GM21515 (cell line): Measurements from ENCODE around the gene NEIL1.
"Not testable (repeated sequence)": the region's sequence is repeated elsewhere in the genome, so short reads cannot be mapped to it uniquely, and the experiment has no call there.

Experiments used
- ATAC-seq: cut with Tn5 transposase; IDR thresholded peaks from one replicate; pipeline ENCODE4 v1.9.1; 2021; ENCODE audit not compliant: unreplicated experiment

Gene NEIL1

DNA sequence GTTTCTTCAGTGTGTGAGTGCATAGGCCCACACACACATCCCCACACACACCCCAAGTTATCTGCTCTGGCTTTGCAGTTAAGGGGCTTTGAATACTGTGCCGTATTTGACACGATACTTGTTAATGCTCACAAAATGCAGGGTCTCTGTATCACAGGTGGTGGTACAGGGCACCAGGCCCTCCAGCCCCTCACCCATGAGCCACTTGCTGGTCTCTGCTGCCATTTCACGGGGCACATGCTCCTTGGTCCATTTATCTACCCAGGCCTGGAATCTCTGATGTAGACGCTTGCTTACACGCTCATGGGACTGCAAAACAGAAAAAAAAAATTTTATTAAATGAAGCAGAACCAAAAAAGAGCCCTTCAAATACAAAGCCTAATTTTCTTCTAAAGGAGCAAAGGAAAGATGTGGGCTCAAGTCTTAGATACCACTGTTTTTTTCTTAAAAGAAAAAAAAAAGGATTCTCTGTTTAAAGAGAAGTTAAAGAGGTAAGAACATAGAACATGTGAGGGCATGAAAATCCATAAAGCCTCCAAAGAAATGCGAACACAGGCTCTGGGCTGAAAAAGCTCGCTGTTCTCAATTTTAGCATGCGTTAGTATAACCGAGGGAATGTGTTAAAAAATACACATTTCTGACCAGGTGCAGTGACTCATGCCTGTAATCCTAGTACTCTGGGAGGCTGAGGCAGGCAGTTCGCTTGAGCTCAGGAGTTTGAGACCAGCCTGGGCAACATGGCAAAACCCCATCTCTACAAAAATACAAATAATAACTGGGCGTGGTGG is 25.3 kb downstream of the NEIL1 start:
- no peak for ATAC-seq

- no peak for ATAC-seq
Measured at GRCh38 chr15:75380773-75381172, 33.9 kb downstream of the NEIL1 start.

DNA sequence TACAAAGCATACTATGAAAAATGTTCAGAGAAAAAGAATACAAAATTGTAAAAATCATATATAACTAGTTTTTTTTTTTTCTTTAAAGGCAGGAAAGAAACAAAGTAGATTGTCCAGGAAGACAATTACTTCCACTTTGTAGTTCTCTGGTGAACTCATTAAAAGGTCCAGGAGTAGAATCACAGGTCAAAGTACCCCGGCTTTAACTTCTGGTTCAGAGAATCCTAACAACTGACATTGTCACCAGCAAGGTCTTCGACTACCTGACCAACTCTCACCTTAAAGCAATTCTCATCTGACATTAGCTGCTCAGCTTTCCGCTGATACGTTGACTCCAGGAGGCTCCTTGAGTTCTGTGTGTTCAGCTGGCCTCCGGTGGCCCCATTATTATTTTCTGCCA is 37.1 kb downstream of the NEIL1 start:
- ATAC-seq: not testable (repeated sequence)

DNA sequence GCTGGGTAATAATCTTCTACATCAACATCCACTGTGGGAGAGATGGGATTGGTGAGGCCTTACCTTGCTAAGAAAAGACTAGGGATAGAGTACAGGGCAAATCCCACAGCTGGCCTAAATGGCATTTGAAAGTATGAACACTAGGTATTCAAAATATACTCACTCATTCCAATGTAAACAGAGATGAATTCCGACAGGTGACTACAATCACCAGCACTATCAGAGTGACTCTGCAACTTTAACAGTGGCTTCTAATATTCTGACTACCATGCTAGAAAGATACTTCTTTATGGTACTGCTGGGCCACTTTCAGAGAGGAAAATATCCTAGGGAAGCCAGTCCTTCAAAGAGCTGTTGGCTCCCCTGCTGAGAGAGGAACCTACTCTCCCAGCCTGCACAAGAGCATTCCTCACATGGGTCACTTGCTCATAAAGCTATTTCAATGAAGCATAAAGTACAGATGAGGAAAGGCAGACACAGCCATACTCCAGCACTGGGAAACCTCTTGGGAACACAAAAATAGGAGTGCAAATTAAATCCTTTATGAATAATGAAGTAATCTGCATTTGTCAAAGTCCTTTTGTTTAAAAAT is 43.0 kb downstream of the NEIL1 start:
- ATAC-seq: no peak

- no peak for ATAC-seq
Measured at GRCh38 chr15:75397494-75397893, 50.7 kb downstream of the NEIL1 start.

- ATAC-seq: no peak
Measured at GRCh38 chr15:75403892-75404291, 57.1 kb downstream of the NEIL1 start.
